Measurements from ENCODE around the gene ADIPOR1.
A peak's percentile ranks its signal among the peaks of the same experiment; 100 is the strongest.

GRCh38 chr1:202926581-202927491 is 31.3 kb downstream of the ADIPOR1 start, which contains the start of gene KLHL12:
- TF ChIP-seq POLR2A (IDR thresholded peaks at IDR 0.05) (peak; percentile 50 to 86), CTCF (IDR thresholded peaks at IDR 0.05) (peak; percentile 39 to 48)

All from suprapubic skin (tissue), 3 donors.